T-cell (primary cell): Measurements from ENCODE around the gene DGUOK. TPM values are rescaled to one million over a fixed set of nuclear protein-coding genes. Genes with fewer than 3 reads are reported as not detected.

Source experiments
- ATAC-seq, 4 experiments: fragments of 200-7000 bp in 3 of 4; fragments of 150-1000 bp in 1 of 4; cut with Tn5 transposase; replicated peaks in 1 of 4; 1 replicate in 3 of 4; 2 replicates in 1 of 4; pipeline ENCODE4 v1.10.0; 2021; ENCODE audit warnings: moderate library complexity in 3 of 4, mild to moderate bottlenecking in 2 of 4, moderate number of reproducible peaks in 1 of 4
- CTCF ChIA-PET, 2 donors: fragments of 300-600 bp; sonication (Branson Sonifier 250); formaldehyde crosslinking; loops; one replicate each; lab custom pipeline; 2022; ENCODE audit warnings: antibody characterized with exemption in 2 of 2; lab: Charles Lee
- POLR2A ChIA-PET, 2 donors: fragments of 300-600 bp; sonication (Branson Sonifier 250); formaldehyde crosslinking; loops; one replicate each; lab custom pipeline; 2022; ENCODE audit warnings: antibody characterized with exemption in 2 of 2; lab: Charles Lee
- DNase-seq, 35 experiments: peaks; one replicate each; pipeline versions ENCODE4 v3.0.0 to v3.0.0-alpha.2; 2013 to 2023
- H3K27ac ChIP-seq: one replicate; pipeline ENCODE4 v1.5.1; 2013; ENCODE audit warnings: low read length
- H3K27me3 ChIP-seq, 2 experiments: replicated peaks in 1 of 2; 1 replicate in 1 of 2; 2 replicates in 1 of 2; pipeline versions ENCODE4 v1.6.1 to v1.7.0; 2013; ENCODE audit warnings: low read length in 1 of 2, mixed read lengths in 1 of 2; ENCODE audit not compliant: control insufficient read depth in 2 of 2, insufficient read depth in 2 of 2; ENCODE audit errors: extremely low read depth in 1 of 2
- H3K36me3 ChIP-seq, 2 donors: 1 replicate in 1 of 2; 2 replicates in 1 of 2; pipeline versions ENCODE4 v1.6.1 to v1.7.0; 2013; ENCODE audit warnings: low read length in 1 of 2; ENCODE audit not compliant: control insufficient read depth in 2 of 2, insufficient read depth in 1 of 2; ENCODE audit errors: extremely low read depth in 1 of 2
- H3K4me1 ChIP-seq, 2 experiments: 1 replicate in 1 of 2; 2 replicates in 1 of 2; pipeline versions ENCODE4 v1.6.1 to v1.7.0; 2013; ENCODE audit warnings: low read length in 2 of 2, mixed read lengths in 1 of 2; ENCODE audit not compliant: insufficient read depth in 2 of 2, control insufficient read depth in 1 of 2; ENCODE audit errors: extremely low read depth in 1 of 2
- H3K4me3 ChIP-seq, 2 donors: 1 replicate in 1 of 2; 2 replicates in 1 of 2; pipeline versions ENCODE4 v1.5.1 to v1.7.0; 2013; ENCODE audit warnings: mild to moderate bottlenecking in 2 of 2, low read length in 1 of 2, moderate library complexity in 1 of 2; ENCODE audit not compliant: control insufficient read depth in 1 of 2; ENCODE audit errors: extremely low read depth in 1 of 2
- H3K9me3 ChIP-seq: 2 replicates; pipeline ENCODE4 v1.7.0; 2013
- H3K27ac Mint-ChIP-seq, 2 donors: one replicate each; pipeline ENCODE4 v1.8.0; 2020 to 2021; ENCODE audit warnings: mild to moderate bottlenecking in 2 of 2, mixed read lengths in 2 of 2
- H3K27me3 Mint-ChIP-seq, 2 donors: one replicate each; pipeline ENCODE4 v1.8.0; 2021 to 2022; ENCODE audit warnings: mixed read lengths in 2 of 2
- H3K36me3 Mint-ChIP-seq: one replicate; pipeline ENCODE4 v1.8.0; 2021; ENCODE audit warnings: mixed read lengths
- H3K4me1 Mint-ChIP-seq, 3 donors: one replicate each; pipeline ENCODE4 v1.8.0; 2020 to 2022; ENCODE audit warnings: mixed read lengths in 3 of 3, mild to moderate bottlenecking in 1 of 3
- H3K4me3 Mint-ChIP-seq, 3 donors: one replicate each; pipeline ENCODE4 v1.8.0; 2020 to 2022; ENCODE audit warnings: mild to moderate bottlenecking in 3 of 3, mixed read lengths in 3 of 3, moderate library complexity in 3 of 3
- H3K9me3 Mint-ChIP-seq, 3 donors: one replicate each; pipeline ENCODE4 v1.8.0; 2020 to 2022; ENCODE audit warnings: mixed read lengths in 3 of 3
- WGBS: methylation state at CpG from one replicate; pipeline ENCODE4 v1.1.5; 2013; ENCODE audit warnings: missing lambda C conversion rate; ENCODE audit not compliant: insufficient coverage; 5-methylcytosine and 5-hydroxymethylcytosine counted together
- total RNA-seq, 35 experiments: library from RNA in 6 of 35; stranded (reverse) in 6 of 35; fragments of 120-200 nt in 1 of 35; gene quantifications; one replicate each; pipeline versions ENCODE4 v1.2.1 to v1.2.4 and lab custom pipeline; 2013 to 2026

DGUOK gene
- total RNA-seq, 5 donors from 2014 or later (not counting 1 experiment from before 2014, with no cell fraction given) = 44.0 to 70.2 (median 62.5) TPM

DNA sequence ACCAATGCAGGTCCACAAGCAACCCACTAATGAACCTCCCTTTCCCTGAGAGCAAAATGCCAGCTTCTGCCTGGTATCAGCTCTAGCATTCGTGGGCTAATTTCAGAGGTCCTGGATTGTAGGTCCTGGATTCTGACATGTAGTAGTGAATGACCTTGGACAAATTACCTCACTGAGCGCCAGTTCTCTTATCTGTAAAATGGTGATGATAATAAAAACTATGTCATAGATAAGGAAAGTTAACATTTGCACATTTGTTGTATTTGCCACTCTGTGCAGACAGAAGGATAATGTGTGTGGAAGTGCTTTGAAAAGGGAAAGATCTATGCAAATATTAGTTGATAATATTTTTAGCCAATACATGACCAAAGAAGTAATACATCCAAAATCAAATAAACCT, 53.9 kb downstream of the DGUOK start:
- no peaks in the 10 kb centered on the region for H3K36me3 Mint-ChIP-seq
- ChIA-PET CTCF (interaction anchor here in 1 of 2 donors (0.7 kb wide), 1 partner anchor 45 kb away, joined by 3 read pairs; no protein-coding TSS in a partner anchor), POLR2A (interaction anchor here in 1 of 2 donors (0.7 kb wide), 1 partner anchor 63 kb away, joined by 5 read pairs; no protein-coding TSS in a partner anchor)
- Histone ChIP-seq H3K36me3 (no peaks in the 10 kb centered on the region), H3K4me1 (peaks cover 52 to 68% of the 10 kb centered on the region in 2 experiments), H3K27me3 (no peaks in the 10 kb centered on the region), H3K4me3 (no peak overlapping the region), H3K27ac (no peak overlapping the region), H3K9me3 (no peaks in the 10 kb centered on the region)
- peak overlapping the region; percentile 19 to 94 for H3K27ac Mint-ChIP-seq
- no CpG with 5 or more reads among the region's 2 CpGs for WGBS
- DNase-seq (no peak), ATAC-seq (no peak)
- H3K4me3 Mint-ChIP-seq = peak overlapping the region; percentile 42 to 65 (median 64)
- peaks cover 65 to 69% (median 67%) of the 10 kb centered on the region in 3 donors for H3K4me1 Mint-ChIP-seq
- no peaks in the 10 kb centered on the region for H3K27me3 Mint-ChIP-seq
- no peaks in the 10 kb centered on the region for H3K9me3 Mint-ChIP-seq

- H3K4me1 ChIP-seq = peaks cover 51 to 72% of the 10 kb centered on the region in 2 experiments
- ATAC-seq = no peak
These were observed 54.7 kb downstream of the DGUOK start for GRCh38 chr2:73981081-73982001.

GRCh38 chr2:73982140-73982617, 55.5 kb downstream of the DGUOK start:
- no peak overlapping the region for H3K4me3 ChIP-seq
- peaks cover 73 to 74% (median 73%) of the 10 kb centered on the region in 3 donors for H3K4me1 Mint-ChIP-seq
- ChIA-PET CTCF (no interaction called here), POLR2A (interaction anchor here in 1 of 2 donors (0.5 kb wide), 1 partner anchor 39 kb away, joined by 4 read pairs; no protein-coding TSS in a partner anchor)
- H3K27me3 Mint-ChIP-seq = no peaks in the 10 kb centered on the region
- no peak overlapping the region for H3K27ac ChIP-seq
- DNase-seq = no peak
- 89% methylated on average over 7 of the region's 7 CpGs for WGBS
- no peak overlapping the region for H3K4me3 Mint-ChIP-seq
- no peaks in the 10 kb centered on the region for H3K27me3 ChIP-seq
- no peaks in the 10 kb centered on the region for H3K9me3 Mint-ChIP-seq
- H3K36me3 Mint-ChIP-seq = no peaks in the 10 kb centered on the region
- no peaks in the 10 kb centered on the region for H3K9me3 ChIP-seq
- H3K27ac Mint-ChIP-seq = peak overlapping the region; percentile 48 to 58
- no peak for ATAC-seq
- no peaks in the 10 kb centered on the region for H3K36me3 ChIP-seq
- H3K4me1 ChIP-seq = peaks cover 53 to 79% of the 10 kb centered on the region in 2 experiments

More at GRCh38 chr2:73981081-73982001, 54.7 kb downstream of the DGUOK start:
- H3K27ac Mint-ChIP-seq = peak overlapping the region in 1 of 2 donors; percentile 94
- H3K27ac ChIP-seq = no peak overlapping the region
- H3K9me3 ChIP-seq = no peaks in the 10 kb centered on the region
- no peaks in the 10 kb centered on the region for H3K27me3 Mint-ChIP-seq
- H3K4me3 Mint-ChIP-seq = peak overlapping the region; percentile 59 to 65 (median 64)
- peak overlapping the region; percentile 18 to 52 for H3K4me3 ChIP-seq
- WGBS = 42% methylated on average over 22 of the region's 31 CpGs
- peaks cover 68 to 69% (median 69%) of the 10 kb centered on the region in 3 donors for H3K4me1 Mint-ChIP-seq
- no peaks in the 10 kb centered on the region for H3K9me3 Mint-ChIP-seq
- H3K36me3 Mint-ChIP-seq = no peaks in the 10 kb centered on the region
- CTCF ChIA-PET = interaction anchor here in 1 of 2 donors (0.7 kb wide), 1 partner anchor 45 kb away, joined by 3 read pairs; no protein-coding TSS in a partner anchor
- POLR2A ChIA-PET = interaction anchor here in 1 of 2 donors (0.5 kb wide), 2 partner anchors 15 to 38 kb away, joined by 4 read pairs; no protein-coding TSS in a partner anchor
- H3K36me3 ChIP-seq = no peaks in the 10 kb centered on the region
- peak in 4 of 35 experiments; percentile 21 to 36 (median 26) for DNase-seq
- no peaks in the 10 kb centered on the region for H3K27me3 ChIP-seq

- Mint-ChIP-seq H3K9me3 (no peaks in the 10 kb centered on the region), H3K4me1 (peaks cover 77 to 80% (median 79%) of the 10 kb centered on the region in 3 donors), H3K27ac (peak overlapping the region; percentile 89 to 91), H3K4me3 (peak overlapping the region; percentile 79 to 81 (median 80)), H3K36me3 (peaks cover 2% of the 10 kb centered on the region), H3K27me3 (no peaks in the 10 kb centered on the region)
- DNase-seq (peak in 1 of 35 experiments; percentile 35), ATAC-seq (no peak)
- POLR2A ChIA-PET = no interaction called here
- H3K27ac ChIP-seq = peak overlapping the region; percentile 24
- 51% methylated on average over 30 of the region's 35 CpGs for WGBS
- no peaks in the 10 kb centered on the region for H3K9me3 ChIP-seq
- H3K4me3 ChIP-seq = peak overlapping the region; percentile 55 to 62
- H3K36me3 ChIP-seq = no peaks in the 10 kb centered on the region
- no peaks in the 10 kb centered on the region for H3K27me3 ChIP-seq
- CTCF ChIA-PET = interaction anchor here in 1 of 2 donors (0.6 kb wide), 1 partner anchor 19 kb away, joined by 3 read pairs; no protein-coding TSS in a partner anchor
- peaks cover 47 to 81% of the 10 kb centered on the region in 2 experiments for H3K4me1 ChIP-seq
These were observed 56.9 kb downstream of the DGUOK start for GRCh38 chr2:73983322-73984202.

DNA sequence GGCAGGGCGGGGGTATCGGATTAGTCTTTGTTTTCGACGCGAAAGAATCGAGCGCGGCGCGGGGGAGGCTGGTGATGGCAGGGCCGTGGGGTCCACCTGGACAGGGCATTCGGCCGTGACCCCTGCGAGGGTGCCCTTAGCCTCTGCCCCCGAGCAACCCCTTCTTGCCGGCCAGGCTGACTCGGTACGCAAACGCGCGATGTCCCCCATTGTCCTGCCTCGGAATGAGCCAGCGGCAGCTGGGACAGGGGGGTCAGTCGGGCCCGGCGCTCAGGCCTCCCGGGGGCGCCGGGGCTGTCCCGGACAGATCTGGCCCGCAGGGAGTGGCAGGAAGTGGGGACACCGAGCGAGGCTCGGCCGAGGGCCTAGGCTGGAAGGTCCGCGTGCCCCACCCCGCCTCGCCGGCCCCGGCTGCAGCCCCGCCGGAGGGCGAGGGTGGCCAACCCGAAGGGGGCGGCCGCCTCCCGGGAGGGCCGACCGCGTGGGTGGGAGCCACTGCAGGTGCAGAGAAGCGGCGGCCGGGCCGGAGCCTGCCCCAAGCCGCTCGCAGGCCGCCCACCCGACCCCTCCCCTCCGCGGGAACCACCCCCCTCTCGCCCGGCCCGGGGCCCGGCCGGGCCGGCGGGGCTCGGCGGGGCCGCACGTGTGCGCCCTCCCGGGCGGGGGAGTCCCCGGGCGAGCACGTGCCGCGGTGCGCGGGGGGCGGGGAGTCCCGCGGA, 57.7 kb downstream of the DGUOK start, which contains the start of gene TET3:
Gene TET3, plus strand, starts transcription at position 708 of the 719 bp plus-strand sequence. CDS start 1,494 bp downstream, outside the sequence.
- Mint-ChIP-seq H3K27me3 (no peaks in the 10 kb centered on the region), H3K36me3 (peaks cover 6% of the 10 kb centered on the region), H3K27ac (peak within 1 kb of the TSS; percentile 89 to 92), H3K9me3 (no peaks in the 10 kb centered on the region), H3K4me1 (peaks cover 77 to 79% (median 79%) of the 10 kb centered on the region in 3 donors), H3K4me3 (peak within 1 kb of the TSS; percentile 83 to 88 (median 84))
- Histone ChIP-seq H3K4me1 (peaks cover 46 to 79% of the 10 kb centered on the region in 2 experiments), H3K9me3 (no peaks in the 10 kb centered on the region), H3K27me3 (no peaks in the 10 kb centered on the region), H3K4me3 (peak within 1 kb of the TSS; percentile 67 to 77), H3K36me3 (no peaks in the 10 kb centered on the region), H3K27ac (peak within 1 kb of the TSS; percentile 76)
- peak; percentile 64 to 69 (median 68) for ATAC-seq
- 3% methylated on average over 76 of the region's 85 CpGs for WGBS
- peak in 24 of 35 experiments; percentile 21 to 76 (median 66) for DNase-seq
- ChIA-PET POLR2A (no interaction called here), CTCF (no interaction called here)
